ENCODE results near the gene SYNGR3. TPM values are rescaled to one million over a fixed set of nuclear protein-coding genes. Genes with fewer than 3 reads are reported as not detected.

Gene SYNGR3
- total RNA-seq, 1 donor from 2014 or later, result 3.3 TPM

DNA sequence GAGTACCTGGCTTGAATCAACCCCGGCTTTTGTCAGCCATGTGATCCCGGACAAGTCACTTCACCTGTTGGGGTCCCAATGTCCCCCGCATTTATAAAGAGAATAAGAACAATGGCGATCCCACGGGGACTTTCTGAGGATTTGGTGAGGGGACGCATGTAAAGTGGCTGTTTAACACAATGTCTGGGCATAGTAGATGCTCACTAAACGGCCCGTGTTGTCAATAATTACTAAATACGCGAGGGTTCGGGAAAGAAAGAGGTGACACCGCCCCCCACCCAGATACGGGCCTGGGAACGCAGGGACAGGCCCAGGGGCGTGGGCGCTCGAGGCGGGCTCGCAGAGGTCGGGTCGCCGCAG lies 1.8 kb downstream of the SYNGR3 start:
- DNase-seq (ENCODE audit: low spot score, unreplicated experiment), result no peak
- Mint-ChIP-seq H3K27me3 (peaks cover 32% of the 10 kb centered on the region), H3K36me3 (ENCODE audit: insufficient read depth) (peaks cover under 1% of the 10 kb centered on the region), H3K9me3 (ENCODE audit: low read depth) (no peaks in the 10 kb centered on the region), H3K4me3 (ENCODE audit: low read depth) (no peak overlapping the region), H3K4me1 (ENCODE audit: low read depth) (peaks cover 2% of the 10 kb centered on the region), H3K27ac (no peak overlapping the region)
- TF ChIP-seq, protein P1, sequence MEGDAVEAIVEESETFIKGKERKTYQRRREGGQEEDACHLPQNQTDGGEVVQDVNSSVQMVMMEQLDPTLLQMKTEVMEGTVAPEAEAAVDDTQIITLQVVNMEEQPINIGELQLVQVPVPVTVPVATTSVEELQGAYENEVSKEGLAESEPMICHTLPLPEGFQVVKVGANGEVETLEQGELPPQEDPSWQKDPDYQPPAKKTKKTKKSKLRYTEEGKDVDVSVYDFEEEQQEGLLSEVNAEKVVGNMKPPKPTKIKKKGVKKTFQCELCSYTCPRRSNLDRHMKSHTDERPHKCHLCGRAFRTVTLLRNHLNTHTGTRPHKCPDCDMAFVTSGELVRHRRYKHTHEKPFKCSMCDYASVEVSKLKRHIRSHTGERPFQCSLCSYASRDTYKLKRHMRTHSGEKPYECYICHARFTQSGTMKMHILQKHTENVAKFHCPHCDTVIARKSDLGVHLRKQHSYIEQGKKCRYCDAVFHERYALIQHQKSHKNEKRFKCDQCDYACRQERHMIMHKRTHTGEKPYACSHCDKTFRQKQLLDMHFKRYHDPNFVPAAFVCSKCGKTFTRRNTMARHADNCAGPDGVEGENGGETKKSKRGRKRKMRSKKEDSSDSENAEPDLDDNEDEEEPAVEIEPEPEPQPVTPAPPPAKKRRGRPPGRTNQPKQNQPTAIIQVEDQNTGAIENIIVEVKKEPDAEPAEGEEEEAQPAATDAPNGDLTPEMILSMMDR (IDR thresholded peaks at IDR 0.05; ENCODE audit: unreplicated experiment), result no peak

DNA sequence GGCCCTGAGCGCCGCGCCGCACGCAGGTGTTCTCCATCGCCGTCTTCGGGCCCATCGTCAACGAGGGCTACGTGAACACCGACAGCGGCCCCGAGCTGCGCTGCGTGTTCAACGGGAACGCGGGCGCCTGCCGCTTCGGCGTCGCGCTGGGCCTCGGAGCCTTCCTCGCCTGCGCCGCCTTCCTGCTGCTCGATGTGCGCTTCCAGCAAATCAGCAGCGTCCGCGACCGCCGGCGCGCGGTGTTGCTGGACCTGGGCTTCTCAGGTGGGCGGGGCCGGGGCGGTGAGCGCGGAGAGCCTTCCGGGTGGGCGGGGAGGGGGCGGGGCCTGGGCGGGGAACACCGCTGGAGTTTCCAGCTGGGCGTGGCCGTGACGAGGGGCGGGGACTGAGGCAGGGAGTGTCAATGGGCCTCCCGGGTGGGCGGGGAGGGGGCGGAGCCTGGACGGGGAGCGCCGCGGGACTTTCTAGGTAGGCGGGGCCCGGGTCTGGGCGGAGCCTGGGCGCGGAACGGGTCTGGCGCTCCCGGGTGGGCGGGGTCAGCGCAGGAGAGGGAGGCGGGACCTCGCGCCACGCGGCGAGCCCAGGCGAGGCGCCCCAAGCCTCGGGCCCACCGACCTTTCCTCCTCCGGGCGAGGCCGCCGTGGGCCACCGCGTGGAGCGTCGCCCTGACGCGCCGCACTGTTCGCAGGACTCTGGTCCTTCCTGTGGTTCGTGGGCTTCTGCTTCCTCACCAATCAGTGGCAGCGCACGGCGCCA lies 2.4 kb downstream of the SYNGR3 start:
- TF ChIP-seq, protein P1 (IDR thresholded peaks at IDR 0.05; ENCODE audit: unreplicated experiment), result no peak
- Mint-ChIP-seq H3K27ac (no peak overlapping the region), H3K4me3 (ENCODE audit: low read depth) (no peak overlapping the region), H3K27me3 (peaks cover 32% of the 10 kb centered on the region), H3K4me1 (ENCODE audit: low read depth) (peaks cover 2% of the 10 kb centered on the region), H3K9me3 (ENCODE audit: low read depth) (no peaks in the 10 kb centered on the region), H3K36me3 (ENCODE audit: insufficient read depth) (no peaks in the 10 kb centered on the region)
- peak; percentile 57 for DNase-seq (ENCODE audit: low spot score, unreplicated experiment)

DNA sequence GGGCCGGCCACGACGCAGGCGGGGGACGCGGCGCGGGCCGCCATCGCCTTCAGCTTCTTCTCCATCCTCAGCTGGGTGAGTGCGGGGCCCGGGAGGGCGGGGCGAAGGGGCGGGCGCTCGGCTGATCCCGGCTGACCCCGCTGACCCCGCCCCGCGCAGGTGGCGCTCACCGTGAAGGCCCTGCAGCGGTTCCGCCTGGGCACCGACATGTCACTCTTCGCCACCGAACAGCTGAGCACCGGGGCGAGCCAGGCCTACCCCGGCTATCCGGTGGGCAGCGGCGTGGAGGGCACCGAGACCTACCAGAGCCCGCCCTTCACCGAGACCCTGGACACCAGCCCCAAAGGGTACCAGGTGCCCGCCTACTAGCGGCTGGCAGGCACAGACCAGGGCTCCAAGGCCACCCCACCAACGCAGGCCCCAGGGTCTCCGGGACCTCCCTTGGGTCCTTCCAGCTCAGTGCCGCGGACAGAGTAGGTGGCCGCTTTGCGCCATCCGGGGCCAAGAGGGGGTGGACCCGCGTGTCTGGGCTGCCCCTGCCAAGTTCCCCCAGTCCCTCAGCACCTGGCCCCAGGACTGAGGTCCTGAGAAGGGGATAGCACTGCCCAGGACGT lies 3.0 kb downstream of the SYNGR3 start:
- Mint-ChIP-seq H3K36me3 (ENCODE audit: insufficient read depth) (peaks cover 2% of the 10 kb centered on the region), H3K4me3 (ENCODE audit: low read depth) (no peak overlapping the region), H3K4me1 (ENCODE audit: low read depth) (peaks cover 2% of the 10 kb centered on the region), H3K27ac (no peak overlapping the region), H3K9me3 (ENCODE audit: low read depth) (no peaks in the 10 kb centered on the region), H3K27me3 (peaks cover 32% of the 10 kb centered on the region)
- no peak for DNase-seq (ENCODE audit: low spot score, unreplicated experiment)
- TF ChIP-seq, protein P1 (IDR thresholded peaks at IDR 0.05; ENCODE audit: unreplicated experiment), result no peak

DNA sequence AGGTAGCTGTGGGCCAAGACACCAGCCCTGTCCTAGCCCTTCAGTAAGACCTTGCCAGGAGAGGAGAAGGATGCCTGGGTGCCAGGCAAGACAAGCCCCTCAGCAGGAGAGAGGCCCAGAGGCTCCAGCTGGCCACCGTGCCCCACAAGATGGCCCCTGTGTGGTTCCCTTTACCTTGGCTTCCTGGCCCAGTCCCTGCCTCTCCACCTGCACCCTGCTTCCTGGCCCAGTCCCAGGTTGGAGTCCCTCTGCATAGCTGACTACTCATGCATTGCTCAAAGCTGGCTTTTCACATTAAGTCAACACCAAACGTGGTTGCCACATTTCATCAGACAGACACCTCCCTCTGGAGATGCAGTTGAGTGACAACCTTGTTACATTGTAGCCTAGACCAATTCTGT lies 4.0 kb downstream of the SYNGR3 start:
- peaks cover 2% of the 10 kb centered on the region for H3K4me1 Mint-ChIP-seq (ENCODE audit: low read depth)
- H3K36me3 Mint-ChIP-seq (ENCODE audit: insufficient read depth), result peaks cover 4% of the 10 kb centered on the region
- H3K9me3 Mint-ChIP-seq (ENCODE audit: low read depth), result no peaks in the 10 kb centered on the region
- peaks cover 26% of the 10 kb centered on the region for H3K27me3 Mint-ChIP-seq
- H3K4me3 Mint-ChIP-seq (ENCODE audit: low read depth), result no peak overlapping the region
- no peak overlapping the region for H3K27ac Mint-ChIP-seq
- DNase-seq (ENCODE audit: low spot score, unreplicated experiment), result no peak
- TF ChIP-seq, protein P1 (IDR thresholded peaks at IDR 0.05; ENCODE audit: unreplicated experiment), result no peak

DNA sequence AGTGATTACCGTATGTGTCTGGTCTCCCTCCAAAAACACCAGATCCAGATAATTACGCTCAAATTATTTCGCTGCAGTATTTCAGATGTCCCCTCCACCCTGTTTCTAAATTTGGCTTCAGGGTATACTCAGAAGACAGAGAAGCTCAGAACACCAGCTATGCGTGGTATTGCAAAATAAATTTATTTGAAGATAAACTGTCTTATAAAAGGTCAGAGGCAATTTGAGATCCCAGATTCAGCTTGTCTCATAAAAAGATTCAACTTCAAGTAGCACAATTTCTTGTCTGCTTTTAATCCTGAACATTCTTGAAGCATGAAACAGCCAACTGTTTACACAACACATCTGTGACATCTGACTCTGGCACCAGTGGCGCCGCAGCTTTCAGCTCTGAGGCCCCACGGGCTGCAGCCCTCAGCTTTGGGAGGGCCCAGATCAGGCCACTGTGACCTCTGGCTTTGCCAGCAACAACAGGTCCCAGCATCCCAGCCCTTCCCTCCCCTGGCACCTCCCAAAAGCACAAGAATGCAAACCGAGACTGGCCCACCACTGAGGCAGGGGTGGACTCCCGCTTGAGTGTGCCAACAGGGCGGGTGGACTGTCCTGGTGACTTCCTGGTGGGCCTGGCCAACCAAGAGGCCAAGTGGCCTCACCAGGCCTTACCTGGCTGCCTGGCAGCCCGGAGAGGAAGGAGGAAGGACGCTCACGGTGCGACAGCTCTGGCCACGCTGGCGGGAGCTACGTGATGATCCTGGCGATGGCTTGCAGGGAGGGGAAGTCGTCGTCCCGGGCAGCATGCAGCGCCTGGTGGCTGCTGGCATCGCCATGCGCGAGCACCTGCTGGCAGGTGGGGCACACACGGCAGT lies 8.0 kb downstream of the SYNGR3 start:
- H3K4me1 Mint-ChIP-seq (ENCODE audit: low read depth), result no peaks in the 10 kb centered on the region
- no peak overlapping the region for H3K4me3 Mint-ChIP-seq (ENCODE audit: low read depth)
- H3K27ac Mint-ChIP-seq, result no peak overlapping the region
- no peak for DNase-seq (ENCODE audit: low spot score, unreplicated experiment)
- TF ChIP-seq, protein P1 (IDR thresholded peaks at IDR 0.05; ENCODE audit: unreplicated experiment), result no peak
- peaks cover 6% of the 10 kb centered on the region for H3K36me3 Mint-ChIP-seq (ENCODE audit: insufficient read depth)
- peaks cover 8% of the 10 kb centered on the region for H3K27me3 Mint-ChIP-seq
- no peaks in the 10 kb centered on the region for H3K9me3 Mint-ChIP-seq (ENCODE audit: low read depth)

Measured in progenitor cell of endocrine pancreas (in vitro differentiated cells).